Mucosa of rectum (tissue), 2 donors: ENCODE data around the gene DGKQ.

Experiments
- H3K27ac ChIP-seq, 2 donors: one replicate each; pipeline ENCODE4 v1.7.0; 2013; ENCODE audit warnings: inconsistent platforms in 2 of 2, low read depth in 2 of 2, low read length in 2 of 2
- H3K27me3 ChIP-seq, 2 donors: one replicate each; pipeline ENCODE4 v1.7.0; 2013; ENCODE audit warnings: low read length in 2 of 2; ENCODE audit not compliant: control insufficient read depth in 2 of 2, insufficient read depth in 2 of 2
- H3K36me3 ChIP-seq, 2 donors: one replicate each; pipeline ENCODE4 v1.7.0; 2013; ENCODE audit warnings: low read length in 2 of 2; ENCODE audit not compliant: control insufficient read depth in 2 of 2, insufficient read depth in 2 of 2
- H3K4me1 ChIP-seq, 2 donors: one replicate each; pipeline ENCODE4 v1.7.0; 2013; ENCODE audit warnings: low read length in 2 of 2, mild to moderate bottlenecking in 1 of 2; ENCODE audit not compliant: control insufficient read depth in 2 of 2, insufficient read depth in 2 of 2
- H3K4me3 ChIP-seq, 2 donors: one replicate each; pipeline ENCODE4 v1.7.0; 2013; ENCODE audit warnings: low read length in 2 of 2
- H3K9ac ChIP-seq, 2 donors: one replicate each; pipeline ENCODE4 v1.7.0; 2013; ENCODE audit warnings: low read length in 2 of 2, low read depth in 1 of 2, mild to moderate bottlenecking in 1 of 2
- H3K9me3 ChIP-seq, 2 donors: one replicate each; pipeline ENCODE4 v1.7.0; 2013; ENCODE audit warnings: low read length in 2 of 2; ENCODE audit not compliant: control insufficient read depth in 2 of 2
- donor health status: healthy.
- donor health status: Normal muscosa, but diverticular disease.

DGKQ gene

DNA sequence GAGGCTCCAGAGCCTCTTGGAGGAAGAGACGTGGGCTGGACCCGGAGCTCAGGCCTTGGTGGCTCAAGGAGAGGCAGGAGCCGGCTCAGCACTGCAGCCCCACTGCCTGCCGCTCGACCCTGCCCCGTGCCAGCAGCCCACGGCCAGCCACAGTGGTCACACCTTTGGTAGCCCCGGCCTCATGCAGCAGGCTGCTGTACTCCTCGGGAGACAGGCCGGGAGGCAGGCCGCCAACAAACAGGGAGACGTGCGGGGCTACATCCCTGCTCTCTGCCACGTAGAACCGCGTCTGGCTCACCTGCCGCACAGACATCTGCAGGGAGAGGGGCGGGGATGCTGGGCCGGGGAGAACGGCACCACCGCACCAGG is 7.6 kb downstream of the DGKQ start:
- H3K4me3 ChIP-seq = no peak overlapping the region
- peaks cover 18 to 26% of the 10 kb centered on the region in 2 donors for H3K36me3 ChIP-seq
- no peaks in the 10 kb centered on the region for H3K9me3 ChIP-seq
- H3K27me3 ChIP-seq = no peaks in the 10 kb centered on the region
- H3K9ac ChIP-seq = no peak overlapping the region
- peaks cover 27 to 34% of the 10 kb centered on the region in 2 donors for H3K4me1 ChIP-seq
- H3K27ac ChIP-seq = no peak overlapping the region

DNA sequence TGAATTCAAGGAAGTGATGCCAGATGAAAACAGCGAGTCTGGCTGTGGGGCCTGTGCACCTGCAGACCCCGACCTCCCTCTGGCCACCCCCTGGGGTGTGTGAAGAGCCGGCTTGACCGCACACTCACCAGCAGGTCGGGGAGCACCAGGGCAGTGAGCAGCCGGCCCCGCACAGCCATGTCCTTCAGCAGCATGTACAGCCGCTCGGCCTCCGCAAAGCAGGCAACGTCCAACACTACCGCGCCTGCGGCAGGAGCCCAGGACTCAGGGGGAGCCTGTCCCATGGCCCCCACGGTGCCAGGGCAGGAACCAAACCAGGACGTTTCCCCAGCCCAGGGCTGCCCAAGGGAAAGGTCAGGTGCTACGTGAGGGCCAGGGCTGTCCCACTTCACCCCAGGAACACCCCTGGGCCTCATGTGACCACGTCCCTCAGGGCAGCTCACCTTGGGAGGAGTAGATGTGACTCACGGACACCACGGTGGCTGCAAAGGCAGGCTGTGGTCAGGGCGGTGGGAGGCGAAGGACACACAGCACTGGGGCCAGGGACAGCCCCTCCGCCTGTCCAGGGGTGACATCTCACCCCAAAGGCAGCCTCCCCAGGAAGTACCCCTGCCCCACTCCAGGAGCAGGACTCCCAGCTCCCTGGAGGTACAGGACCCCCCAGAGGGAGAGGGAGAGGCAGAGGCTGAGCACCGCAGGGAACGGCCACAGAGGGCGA is 8.2 kb downstream of the DGKQ start:
- Histone ChIP-seq H3K9ac (no peak overlapping the region), H3K9me3 (no peaks in the 10 kb centered on the region), H3K4me1 (peaks cover 22 to 28% of the 10 kb centered on the region in 2 donors), H3K36me3 (peaks cover 22 to 32% of the 10 kb centered on the region in 2 donors), H3K27ac (no peak overlapping the region), H3K27me3 (no peaks in the 10 kb centered on the region), H3K4me3 (no peak overlapping the region)

DNA sequence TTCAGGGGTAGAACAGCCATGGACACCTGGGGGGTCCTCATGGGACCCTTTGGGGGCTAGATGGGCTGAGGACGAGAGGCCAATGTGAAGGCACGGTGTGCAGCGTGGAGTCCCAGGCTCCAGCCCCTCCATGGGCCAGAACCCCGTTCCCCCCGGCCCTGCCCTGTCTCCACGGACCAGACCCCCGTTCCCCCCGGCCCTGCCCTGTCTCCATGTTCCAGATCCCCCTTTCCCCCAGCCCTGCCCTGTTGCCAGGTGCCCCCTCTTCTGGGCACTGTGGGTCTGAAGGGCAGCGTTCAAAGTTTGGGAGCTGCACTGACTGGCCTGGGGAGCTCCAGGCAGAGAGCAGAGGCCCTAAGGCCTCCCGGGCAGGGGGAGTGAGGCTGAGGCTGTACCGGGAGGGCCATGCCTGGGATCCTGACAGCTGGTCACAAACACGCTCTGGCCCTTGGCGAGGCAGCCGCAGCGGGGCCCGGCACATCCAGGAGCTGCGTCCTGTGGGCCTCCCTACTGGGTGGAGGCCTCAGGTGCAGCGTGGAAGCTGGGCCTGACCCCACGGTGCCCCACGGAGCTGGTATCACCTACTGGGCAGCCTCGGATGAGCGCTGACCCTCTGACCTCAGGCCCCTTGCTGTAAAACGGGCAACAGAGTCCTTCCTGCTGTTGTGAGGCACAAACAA is 8.9 kb downstream of the DGKQ start:
- H3K36me3 ChIP-seq = peaks cover 28 to 37% of the 10 kb centered on the region in 2 donors

DNA sequence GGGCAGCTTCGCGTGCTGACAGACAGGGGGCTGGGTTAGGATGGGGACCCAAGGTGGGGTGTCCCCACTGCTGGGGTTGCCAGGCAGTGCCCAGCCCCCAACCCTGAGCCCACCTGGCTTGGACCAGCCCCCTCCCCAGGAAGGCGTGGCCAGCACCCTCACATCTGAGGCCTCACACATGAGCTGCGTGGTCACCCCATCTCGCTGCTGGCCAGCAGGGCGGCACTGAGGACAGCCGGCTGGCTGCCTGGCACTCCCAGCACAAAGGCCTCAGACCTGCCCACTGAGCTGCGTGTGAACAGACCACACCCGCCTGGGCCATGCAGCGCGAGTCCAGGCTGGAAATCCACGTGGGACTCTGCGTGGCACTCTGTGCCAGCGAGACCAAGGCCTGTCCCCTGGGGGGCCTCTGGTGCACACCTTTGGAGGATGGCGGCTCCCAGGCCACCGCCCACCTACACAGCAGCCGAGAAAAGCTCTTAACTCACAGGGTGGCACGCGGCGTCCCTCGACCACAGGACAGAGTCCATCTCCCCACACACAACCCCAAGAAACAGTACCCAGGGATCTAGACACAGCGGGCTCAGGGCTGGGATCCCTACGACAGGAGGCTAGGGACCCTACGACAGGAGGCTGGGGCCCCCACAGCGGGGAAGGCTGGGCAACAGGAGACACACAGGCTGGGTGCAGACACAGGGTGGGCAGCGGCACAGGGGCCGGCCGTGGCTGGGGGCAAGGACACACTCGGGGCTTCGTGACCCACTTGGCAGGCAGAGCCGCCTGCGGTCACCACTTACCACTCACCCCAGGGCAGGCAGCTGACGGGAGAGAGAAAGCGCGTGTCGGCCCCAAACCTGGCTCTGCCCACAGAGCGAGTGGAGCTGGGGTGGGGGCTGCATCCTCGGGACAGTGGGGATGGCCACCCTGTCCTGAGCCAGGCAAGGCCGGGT is 9.8 kb downstream of the DGKQ start:
- Histone ChIP-seq H3K4me1 (peaks cover 17 to 23% of the 10 kb centered on the region in 2 donors), H3K27me3 (no peaks in the 10 kb centered on the region), H3K27ac (peak overlapping the region; percentile 83 to 93), H3K9me3 (no peaks in the 10 kb centered on the region), H3K4me3 (peak overlapping the region; percentile 48 to 50), H3K36me3 (peaks cover 32 to 45% of the 10 kb centered on the region in 2 donors), H3K9ac (peak overlapping the region in 1 of 2 donors; percentile 86)

More for the DNA sequence above, 8.9 kb downstream of the DGKQ start:
- H3K4me3 ChIP-seq = no peak overlapping the region
- H3K9me3 ChIP-seq = no peaks in the 10 kb centered on the region
- no peak overlapping the region for H3K27ac ChIP-seq
- H3K9ac ChIP-seq = no peak overlapping the region
- no peaks in the 10 kb centered on the region for H3K27me3 ChIP-seq
- H3K4me1 ChIP-seq = peaks cover 17 to 23% of the 10 kb centered on the region in 2 donors

DNA sequence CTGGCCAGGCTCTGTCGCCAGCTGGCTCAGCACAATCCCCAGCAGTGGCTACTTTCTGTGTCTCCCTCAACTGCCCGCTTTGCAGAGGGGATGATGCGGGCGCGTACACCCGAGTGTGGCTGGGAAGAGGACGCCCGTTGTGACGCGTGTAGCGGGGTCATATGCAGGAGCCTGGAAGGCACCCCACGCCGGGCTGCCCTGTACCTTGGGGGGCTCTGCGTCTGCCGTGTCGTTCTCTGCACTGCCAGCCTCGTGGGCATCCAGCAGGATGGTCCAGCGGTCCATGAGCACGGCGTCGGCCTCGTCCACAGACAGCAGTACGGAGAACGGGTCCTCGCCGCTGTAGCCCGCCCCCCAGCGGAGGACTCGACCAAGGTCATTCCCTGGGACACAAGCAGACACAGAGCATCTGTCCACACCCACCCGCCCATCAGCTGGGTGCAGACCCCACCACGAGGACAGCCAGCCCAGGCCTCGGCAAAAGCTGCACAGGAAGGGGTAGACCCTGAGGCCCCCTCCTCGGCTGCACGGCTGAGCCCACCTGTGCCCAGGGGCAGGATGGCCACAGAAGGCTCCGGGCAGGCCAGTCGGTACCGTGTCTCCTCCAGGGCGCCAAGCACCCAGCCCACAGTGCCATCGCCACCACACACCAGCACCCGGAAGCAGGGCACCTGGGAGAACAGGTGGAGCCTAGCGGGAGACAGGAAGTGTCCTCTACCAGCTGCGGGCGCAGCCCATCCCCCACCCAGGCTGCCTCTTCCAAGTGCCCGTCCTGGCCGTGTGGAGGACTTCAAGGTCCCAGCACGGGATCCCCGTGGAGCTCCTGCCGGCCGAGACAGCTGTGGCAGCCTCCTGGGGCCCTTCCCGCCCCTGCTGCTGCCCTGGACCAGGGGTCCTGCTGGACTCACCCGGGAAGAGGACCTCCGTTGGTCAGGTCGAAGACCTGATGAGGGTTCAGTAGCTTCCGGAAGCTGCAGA is 10.8 kb downstream of the DGKQ start:
- peaks cover 17 to 23% of the 10 kb centered on the region in 2 donors for H3K4me1 ChIP-seq
- peaks cover 38 to 51% of the 10 kb centered on the region in 2 donors for H3K36me3 ChIP-seq
- H3K4me3 ChIP-seq = peak overlapping the region; percentile 48 to 50
- H3K27me3 ChIP-seq = no peaks in the 10 kb centered on the region
- H3K9me3 ChIP-seq = no peaks in the 10 kb centered on the region
- H3K27ac ChIP-seq = peak overlapping the region; percentile 83 to 93
- H3K9ac ChIP-seq = peak overlapping the region; percentile 41 to 86

DNA sequence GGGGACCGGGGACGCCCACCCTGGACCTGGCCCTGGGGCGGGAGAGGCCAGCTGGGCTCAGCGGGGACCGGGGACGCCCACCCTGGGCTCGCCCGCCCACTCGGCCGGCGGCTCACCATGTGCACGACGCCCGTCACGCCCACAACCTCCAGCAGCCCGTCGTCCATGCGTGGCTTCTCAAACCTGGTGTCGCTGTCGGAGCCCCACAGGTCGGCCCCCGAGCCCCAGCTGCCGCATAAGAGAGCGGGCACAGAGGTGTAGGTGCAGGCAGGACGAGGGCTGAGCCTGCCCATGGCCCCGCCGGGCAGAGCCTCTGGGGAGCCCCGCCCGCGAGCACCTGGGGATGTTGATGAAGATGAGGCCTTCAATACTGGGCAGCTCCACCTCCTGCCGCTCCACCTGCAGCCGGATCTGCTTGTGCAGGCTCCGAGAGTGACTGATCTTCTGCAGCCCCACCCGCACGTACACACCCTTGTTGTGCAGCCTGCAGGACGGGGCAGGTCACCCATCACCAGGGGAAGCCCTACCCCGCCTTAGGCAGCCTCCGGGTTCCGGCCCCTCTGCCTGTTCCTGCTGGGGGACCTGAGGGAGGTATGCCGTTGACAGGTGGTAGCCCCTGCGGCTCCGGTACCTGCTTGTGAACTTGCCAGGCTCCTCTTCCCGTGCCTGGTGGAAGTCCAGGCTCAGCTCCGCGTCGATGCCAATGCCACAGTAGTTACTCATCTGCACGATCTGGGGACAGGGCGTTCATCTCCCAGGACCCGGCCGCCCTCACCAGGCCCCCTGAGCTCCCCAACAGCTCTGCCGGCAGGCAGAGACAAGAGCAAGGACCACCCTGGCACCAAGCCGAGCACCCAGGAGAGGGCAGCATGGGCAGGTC is 11.8 kb downstream of the DGKQ start:
- H3K27ac ChIP-seq = peak overlapping the region; percentile 83 to 93
- peaks cover 31 to 51% of the 10 kb centered on the region in 2 donors for H3K36me3 ChIP-seq
- H3K27me3 ChIP-seq = no peaks in the 10 kb centered on the region
- H3K9ac ChIP-seq = peak overlapping the region in 1 of 2 donors; percentile 86
- H3K9me3 ChIP-seq = no peaks in the 10 kb centered on the region
- H3K4me3 ChIP-seq = peak overlapping the region; percentile 44 to 48
- H3K4me1 ChIP-seq = peaks cover 17 to 23% of the 10 kb centered on the region in 2 donors

DNA sequence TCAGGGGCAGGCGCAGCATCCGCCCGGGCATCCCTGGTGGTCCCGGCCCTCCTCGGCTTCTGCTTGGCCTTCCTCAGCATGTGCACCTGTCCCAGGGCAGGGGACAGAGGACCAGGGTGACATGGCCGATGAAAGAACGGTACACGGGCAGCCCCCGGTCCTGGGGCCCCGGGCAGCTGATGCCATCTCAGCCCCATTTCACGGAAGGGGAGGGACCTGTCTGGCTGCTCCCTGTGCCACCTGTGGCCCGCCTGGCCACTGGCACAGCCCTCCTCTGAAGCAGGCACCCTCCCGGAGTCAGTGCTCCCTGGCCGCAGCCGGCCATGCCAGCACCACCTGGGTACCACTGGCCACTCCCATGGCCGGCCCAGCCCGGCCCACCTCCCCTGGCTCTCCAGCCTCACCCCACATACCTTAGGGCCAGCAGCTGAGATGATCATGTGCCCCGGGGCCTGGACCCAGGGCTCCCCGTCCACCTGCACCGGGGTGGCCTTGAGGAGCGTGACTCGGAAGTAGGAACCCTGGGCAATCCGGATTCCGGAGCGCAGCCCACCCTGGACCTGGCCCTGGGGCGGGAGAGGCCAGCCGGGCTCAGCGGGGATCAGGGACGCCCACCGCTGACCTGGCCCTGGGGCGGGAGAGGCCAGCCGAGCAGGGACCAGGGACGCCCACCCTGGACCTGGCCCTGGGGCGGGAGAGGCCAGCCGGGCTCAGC is 12.6 kb downstream of the DGKQ start:
- Histone ChIP-seq H3K27me3 (no peaks in the 10 kb centered on the region), H3K27ac (peak overlapping the region in 1 of 2 donors; percentile 41), H3K9ac (no peak overlapping the region), H3K4me1 (peaks cover 17 to 23% of the 10 kb centered on the region in 2 donors), H3K9me3 (no peaks in the 10 kb centered on the region), H3K4me3 (no peak overlapping the region), H3K36me3 (peaks cover 29 to 46% of the 10 kb centered on the region in 2 donors)

DNA sequence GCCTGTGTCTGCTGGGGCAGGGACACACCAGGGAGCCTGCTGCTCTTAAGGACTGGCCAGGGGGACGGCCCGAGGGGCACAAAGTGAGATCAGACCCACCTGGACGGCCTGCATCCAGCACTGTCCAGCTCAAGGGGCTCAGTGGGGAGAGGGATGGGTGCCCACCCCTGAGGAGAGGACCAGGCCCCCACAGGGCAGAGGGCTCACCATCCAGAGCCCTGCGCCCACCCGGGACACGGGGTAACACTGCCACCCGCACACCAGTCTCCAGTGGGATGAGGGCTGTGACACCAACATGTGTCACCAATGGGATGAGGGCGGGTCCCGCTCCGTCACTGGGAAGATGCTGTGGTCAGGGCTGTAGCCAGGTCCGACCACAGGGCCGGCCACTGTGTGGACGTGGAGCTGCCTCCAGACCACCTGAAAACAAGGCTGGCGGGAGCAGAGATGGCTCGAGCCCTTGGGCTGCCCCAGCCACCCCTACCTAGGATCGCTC is 13.2 kb downstream of the DGKQ start:
- Histone ChIP-seq H3K9ac (no peak overlapping the region), H3K36me3 (peaks cover 29 to 40% of the 10 kb centered on the region in 2 donors), H3K27ac (no peak overlapping the region), H3K4me3 (no peak overlapping the region), H3K9me3 (no peaks in the 10 kb centered on the region), H3K4me1 (peaks cover 17 to 23% of the 10 kb centered on the region in 2 donors), H3K27me3 (no peaks in the 10 kb centered on the region)
